GM21825 (cell line): ENCODE data around the gene PDPK1.
"Not testable (repeated sequence)": the region's sequence is repeated elsewhere in the genome, so short reads cannot be mapped to it uniquely, and the experiment has no call there.

Source experiments
- ATAC-seq: cut with Tn5 transposase; IDR thresholded peaks from one replicate; pipeline ENCODE4 v1.9.1; 2021; ENCODE audit warnings: mild to moderate bottlenecking, moderate library complexity; ENCODE audit not compliant: unreplicated experiment

The PDPK1 gene

GRCh38 chr16:2609827-2610470, 72.1 kb downstream of the PDPK1 start:
- no peak for ATAC-seq

- ATAC-seq = no peak
Measured at GRCh38 chr16:2610781-2611498, 73.1 kb downstream of the PDPK1 start.

DNA sequence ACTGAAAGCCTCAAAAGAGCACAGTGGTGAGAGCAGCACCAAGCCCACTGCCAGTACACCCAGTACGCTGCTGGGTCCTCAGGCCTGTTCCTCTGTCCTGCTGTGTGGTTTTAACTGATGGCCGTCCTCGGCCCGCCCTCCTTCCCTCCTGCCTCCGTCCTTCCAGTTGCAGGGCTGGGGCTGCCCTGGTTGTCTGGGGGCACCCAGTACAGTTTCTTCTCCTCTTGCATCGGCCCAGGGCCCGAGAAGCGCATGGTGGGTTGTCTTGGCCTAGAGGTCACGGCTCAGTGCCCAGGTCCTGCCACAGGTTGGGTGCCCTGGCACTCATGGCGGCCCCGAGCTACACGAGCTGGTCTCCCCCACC, 73.7 kb downstream of the PDPK1 start:
- ATAC-seq = no peak

GRCh38 chr16:2611877-2612276, 74.1 kb downstream of the PDPK1 start:
- ATAC-seq = not testable (repeated sequence)

DNA sequence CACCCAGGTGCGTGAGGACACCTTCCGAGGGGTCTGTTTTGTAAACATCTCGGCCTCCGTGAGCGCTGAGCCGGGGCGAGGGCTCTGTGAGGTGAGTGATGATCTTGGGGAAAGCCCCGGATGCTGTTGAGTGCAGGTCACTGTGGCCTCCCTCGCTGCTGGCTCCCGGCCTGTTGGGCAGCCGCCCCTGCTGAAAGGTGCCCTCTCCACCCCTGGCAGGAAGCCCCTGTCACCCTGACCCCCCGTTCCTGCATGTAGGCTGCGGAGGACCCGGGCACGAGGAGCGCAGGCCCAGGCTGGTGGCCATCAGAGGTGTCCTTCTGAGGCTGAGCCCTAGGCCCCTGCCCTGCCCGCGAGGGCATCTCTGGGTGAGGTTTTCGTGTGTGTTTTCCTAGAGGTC, 75.4 kb downstream of the PDPK1 start:
- ATAC-seq = not testable (repeated sequence)

DNA sequence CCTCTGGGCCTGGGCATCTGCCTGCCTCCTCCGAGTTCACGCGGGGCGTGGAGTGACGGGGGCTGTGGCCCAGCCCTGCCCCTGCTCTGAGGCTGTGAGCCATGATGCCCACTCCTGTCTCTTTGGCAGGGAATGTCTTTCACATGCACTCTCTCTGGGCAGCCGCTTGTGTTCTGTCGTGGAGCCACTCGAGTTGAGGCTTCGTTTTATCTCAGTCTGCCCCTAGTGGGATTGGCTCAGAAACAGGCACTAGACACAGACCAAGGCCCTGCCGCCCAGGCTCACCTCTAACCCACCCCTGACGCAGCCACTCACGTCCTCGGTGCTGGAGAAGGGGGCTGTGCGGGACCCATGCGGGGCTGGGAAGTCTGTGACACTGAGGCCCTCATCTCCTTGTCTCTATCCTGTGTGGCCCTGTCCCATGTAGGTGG, 77.0 kb downstream of the PDPK1 start:
- no peak for ATAC-seq

GRCh38 chr16:2618964-2619363, 81.1 kb downstream of the PDPK1 start:
- ATAC-seq = not testable (repeated sequence)

- not testable (repeated sequence) for ATAC-seq
Measured at GRCh38 chr16:2619628-2620027, 81.8 kb downstream of the PDPK1 start.

- ATAC-seq = not testable (repeated sequence)
Measured at GRCh38 chr16:2620870-2621269, 83.0 kb downstream of the PDPK1 start.

DNA sequence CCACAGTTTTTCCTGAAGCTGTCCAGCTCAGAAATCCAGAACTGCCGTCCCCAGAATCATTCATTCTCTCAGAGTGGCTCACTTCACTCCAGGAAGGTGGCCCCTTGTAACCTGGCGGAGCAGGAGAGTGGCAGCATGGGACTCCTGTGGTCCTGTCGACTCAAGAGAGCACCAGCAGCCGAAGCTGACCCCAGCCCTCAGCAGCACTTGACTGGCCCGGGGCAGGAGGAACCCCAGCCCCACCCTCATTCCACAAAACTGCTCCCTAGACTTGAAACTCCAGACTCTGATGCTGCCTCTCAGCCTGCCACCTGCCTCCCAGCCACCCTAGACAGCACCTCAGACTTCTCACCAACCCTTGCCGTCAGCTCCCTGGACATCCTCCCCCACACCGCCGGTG, 83.6 kb downstream of the PDPK1 start:
- not testable (repeated sequence) for ATAC-seq

DNA sequence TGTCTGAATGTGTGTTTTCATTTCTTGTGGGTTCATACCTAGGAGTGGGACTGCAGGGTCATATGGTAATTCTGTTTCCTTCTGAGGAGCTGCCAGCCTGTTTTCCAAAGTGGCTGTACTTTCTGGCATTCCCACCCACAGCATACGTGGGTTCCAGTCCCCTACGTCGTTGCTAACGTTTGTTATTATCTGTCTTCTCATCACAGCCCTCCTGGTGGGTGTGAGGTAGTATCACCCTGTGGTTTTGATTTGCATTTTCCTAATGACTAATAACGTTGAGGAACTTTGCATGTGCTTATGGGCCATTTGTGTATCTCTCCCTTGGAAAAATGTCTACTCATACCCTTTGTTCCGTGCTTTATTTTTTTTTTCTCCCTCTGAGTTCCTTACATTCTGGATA, 89.3 kb downstream of the PDPK1 start:
- not testable (repeated sequence) for ATAC-seq

DNA sequence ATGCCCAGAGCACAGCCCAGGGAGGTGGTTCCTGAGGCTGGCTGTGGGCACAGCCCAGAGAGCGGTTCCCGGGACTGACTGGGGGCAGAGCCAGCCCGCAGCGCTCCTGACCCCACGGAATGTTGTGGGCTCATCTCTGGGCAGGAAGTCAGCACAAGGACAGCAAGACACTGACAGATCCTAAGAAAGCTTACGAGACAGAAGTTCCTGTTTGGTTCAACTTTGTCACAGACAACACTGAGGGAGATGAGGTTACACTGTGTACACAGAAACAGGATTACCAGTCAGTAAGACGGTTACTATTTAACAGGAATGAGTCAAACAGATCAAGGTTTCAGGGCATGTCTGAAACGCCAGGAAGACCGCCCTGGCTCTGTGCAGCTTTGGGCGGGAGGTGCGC, 93.4 kb downstream of the PDPK1 start:
- ATAC-seq = not testable (repeated sequence)

GRCh38 chr16:2632291-2632690, 94.5 kb downstream of the PDPK1 start:
- ATAC-seq = not testable (repeated sequence)

- not testable (repeated sequence) for ATAC-seq
Measured at GRCh38 chr16:2639071-2639721, 101.4 kb downstream of the PDPK1 start.

- not testable (repeated sequence) for ATAC-seq
Measured at GRCh38 chr16:2639722-2640072, 101.9 kb downstream of the PDPK1 start.

DNA sequence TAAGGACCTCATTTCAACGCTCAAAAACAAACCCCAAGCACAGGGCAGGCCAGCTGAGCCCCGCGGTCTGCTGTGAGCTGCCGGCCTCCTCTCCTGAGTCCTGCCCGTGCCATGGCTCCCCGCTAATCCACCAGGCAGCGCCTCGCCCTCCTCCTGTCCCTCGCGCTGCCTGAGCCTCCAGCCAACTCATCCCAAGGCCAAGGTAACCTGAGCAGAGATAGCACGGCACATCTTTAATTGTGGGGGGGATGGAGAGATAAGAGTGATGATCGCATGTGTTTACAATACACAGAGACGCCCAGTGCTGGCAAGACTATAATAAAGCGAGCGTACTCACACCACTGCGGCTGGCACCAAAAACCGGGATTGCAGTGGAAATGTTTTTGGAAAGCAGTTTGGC, 104.7 kb downstream of the PDPK1 start:
- ATAC-seq = not testable (repeated sequence)

- ATAC-seq = not testable (repeated sequence)
Measured at GRCh38 chr16:2644754-2645453, 107.1 kb downstream of the PDPK1 start.

GRCh38 chr16:2651268-2651871, 113.5 kb downstream of the PDPK1 start:
- not testable (repeated sequence) for ATAC-seq
